Panc1 (cell line): ENCODE measurements around the gene FBXL17. TPM values are rescaled to one million over a fixed set of nuclear protein-coding genes. Genes with fewer than 3 reads are reported as not detected.

ENCODE experiments used
- ATAC-seq: fragments of 200-7000 bp; cut with Tn5 transposase; 2 replicates; pipeline ENCODE4 v1.9.1; 2020; ENCODE audit warnings: mild to moderate bottlenecking, moderate library complexity
- BruUV-seq: library from RNA; stranded (reverse); fragments of 400-500 nt; replicated peaks from 2 replicates; lab custom pipeline; 2021; lab: Mats Ljungman, UMichigan
- CTCF ChIA-PET: fragments of 300-600 bp; sonication (Branson Sonifier 250); formaldehyde crosslinking; loops from one replicate; lab custom pipeline; 2022; ENCODE audit warnings: antibody characterized with exemption; lab: Charles Lee
- POLR2A ChIA-PET: fragments of 300-600 bp; sonication (Branson Sonifier 250); formaldehyde crosslinking; loops from one replicate; lab custom pipeline; 2022; ENCODE audit warnings: antibody characterized with exemption; lab: Charles Lee
- DNase-seq: peaks from one replicate; pipeline ENCODE4 v3.0.0-alpha.2; 2010; ENCODE audit warnings: low read depth, low spot score
- H3K27ac ChIP-seq: 2 replicates; pipeline ENCODE4 v1.5.1; 2011; ENCODE audit warnings: mild to moderate bottlenecking, low read length, inconsistent platforms
- H3K27me3 ChIP-seq: fragments of 200-500 bp; sonication (Bioruptor generic); 2 replicates; pipeline ENCODE4 v1.6.0; 2014; ENCODE audit warnings: low read length, inconsistent platforms; ENCODE audit not compliant: control insufficient read depth, insufficient read depth
- H3K36me3 ChIP-seq: fragments of 200-500 bp; sonication (Bioruptor generic); 2 replicates; pipeline ENCODE4 v1.5.1; 2014; ENCODE audit warnings: inconsistent platforms, mild to moderate bottlenecking, low read length, moderate library complexity; ENCODE audit not compliant: control insufficient read depth, insufficient read depth
- H3K4me1 ChIP-seq: 2 replicates; pipeline ENCODE4 v1.5.1; 2011; ENCODE audit warnings: inconsistent platforms, mild to moderate bottlenecking, low read length, moderate library complexity; ENCODE audit not compliant: control insufficient read depth, insufficient read depth
- H3K4me3 ChIP-seq, 2 experiments: 2 replicates each; pipeline ENCODE4 v1.5.1; 2011 to 2012; ENCODE audit warnings: low read depth in 2 of 2, low read length in 2 of 2, mild to moderate bottlenecking in 2 of 2, inconsistent platforms in 1 of 2, moderate library complexity in 1 of 2
- H3K9me3 ChIP-seq: fragments of 200-500 bp; sonication (Bioruptor generic); 2 replicates; pipeline ENCODE4 v1.5.1; 2014; ENCODE audit warnings: low read depth, mild to moderate bottlenecking, inconsistent platforms, low read length, moderate library complexity; ENCODE audit not compliant: control insufficient read depth, insufficient read depth
- POLR2AphosphoS5 ChIP-seq: IDR thresholded peaks from 2 replicates; pipeline ENCODE4 v1.6.1; 2012; ENCODE audit warnings: mild to moderate bottlenecking, low read depth, low read length, moderate library complexity
- SIN3A ChIP-seq: IDR thresholded peaks from 2 replicates; pipeline ENCODE4 v1.6.1; 2012; ENCODE audit warnings: low read depth, mild to moderate bottlenecking, low read length, moderate library complexity, borderline replicate concordance; ENCODE audit not compliant: insufficient read depth
- TCF7L2 ChIP-seq: IDR thresholded peaks from 2 replicates; pipeline ENCODE4 v1.6.1; 2011; ENCODE audit warnings: mild to moderate bottlenecking, low read depth, low read length, inconsistent platforms
- in situ Hi-C: cut with HindIII; loops from 2 replicates; pipeline ENCODE4 v1.10.0; 2016; ENCODE audit warnings: low sequenced_read_pairs, low pct_unique_long_range_greater_than_20kb
- intact Hi-C: fragments of 100-400 bp; cut with micrococcal nuclease; formaldehyde crosslinking; loops from one replicate; pipeline ENCODE4 v1.10.0; 2022; ENCODE audit not compliant: unreplicated experiment
- total RNA-seq: library from RNA; stranded (reverse); gene quantifications from one replicate; pipeline ENCODE4 v1.2.1, GENCODE V29; 2021; ENCODE audit not compliant: unreplicated experiment
- TF ChIP-seq, protein P1 (sequence below): fragments of 450-650 bp; IDR thresholded peaks from 2 replicates; pipeline ENCODE4 v1.5.1; 2017; ENCODE audit warnings: mild to moderate bottlenecking
- TF ChIP-seq, protein P2 (sequence below), 2 experiments: IDR thresholded peaks; 2 replicates each; pipeline ENCODE4 v1.6.1; 2011 to 2012; ENCODE audit warnings: low read depth in 2 of 2, control low read depth in 1 of 2, low read length in 1 of 2, mild to moderate bottlenecking in 1 of 2, moderate library complexity in 1 of 2; ENCODE audit not compliant: insufficient read depth in 1 of 2

The FBXL17 gene
- total RNA-seq, 1 experiment from 2014 or later, result 17.4 TPM

- no TSS peak for BruUV-seq
- H3K4me3 ChIP-seq, result no peak overlapping the region
- TF ChIP-seq SIN3A (no peak), POLR2AphosphoS5 (no peak), TCF7L2 (no peak)
- TF ChIP-seq, protein P1, sequence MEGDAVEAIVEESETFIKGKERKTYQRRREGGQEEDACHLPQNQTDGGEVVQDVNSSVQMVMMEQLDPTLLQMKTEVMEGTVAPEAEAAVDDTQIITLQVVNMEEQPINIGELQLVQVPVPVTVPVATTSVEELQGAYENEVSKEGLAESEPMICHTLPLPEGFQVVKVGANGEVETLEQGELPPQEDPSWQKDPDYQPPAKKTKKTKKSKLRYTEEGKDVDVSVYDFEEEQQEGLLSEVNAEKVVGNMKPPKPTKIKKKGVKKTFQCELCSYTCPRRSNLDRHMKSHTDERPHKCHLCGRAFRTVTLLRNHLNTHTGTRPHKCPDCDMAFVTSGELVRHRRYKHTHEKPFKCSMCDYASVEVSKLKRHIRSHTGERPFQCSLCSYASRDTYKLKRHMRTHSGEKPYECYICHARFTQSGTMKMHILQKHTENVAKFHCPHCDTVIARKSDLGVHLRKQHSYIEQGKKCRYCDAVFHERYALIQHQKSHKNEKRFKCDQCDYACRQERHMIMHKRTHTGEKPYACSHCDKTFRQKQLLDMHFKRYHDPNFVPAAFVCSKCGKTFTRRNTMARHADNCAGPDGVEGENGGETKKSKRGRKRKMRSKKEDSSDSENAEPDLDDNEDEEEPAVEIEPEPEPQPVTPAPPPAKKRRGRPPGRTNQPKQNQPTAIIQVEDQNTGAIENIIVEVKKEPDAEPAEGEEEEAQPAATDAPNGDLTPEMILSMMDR, result no peak
- TF ChIP-seq, protein P2, sequence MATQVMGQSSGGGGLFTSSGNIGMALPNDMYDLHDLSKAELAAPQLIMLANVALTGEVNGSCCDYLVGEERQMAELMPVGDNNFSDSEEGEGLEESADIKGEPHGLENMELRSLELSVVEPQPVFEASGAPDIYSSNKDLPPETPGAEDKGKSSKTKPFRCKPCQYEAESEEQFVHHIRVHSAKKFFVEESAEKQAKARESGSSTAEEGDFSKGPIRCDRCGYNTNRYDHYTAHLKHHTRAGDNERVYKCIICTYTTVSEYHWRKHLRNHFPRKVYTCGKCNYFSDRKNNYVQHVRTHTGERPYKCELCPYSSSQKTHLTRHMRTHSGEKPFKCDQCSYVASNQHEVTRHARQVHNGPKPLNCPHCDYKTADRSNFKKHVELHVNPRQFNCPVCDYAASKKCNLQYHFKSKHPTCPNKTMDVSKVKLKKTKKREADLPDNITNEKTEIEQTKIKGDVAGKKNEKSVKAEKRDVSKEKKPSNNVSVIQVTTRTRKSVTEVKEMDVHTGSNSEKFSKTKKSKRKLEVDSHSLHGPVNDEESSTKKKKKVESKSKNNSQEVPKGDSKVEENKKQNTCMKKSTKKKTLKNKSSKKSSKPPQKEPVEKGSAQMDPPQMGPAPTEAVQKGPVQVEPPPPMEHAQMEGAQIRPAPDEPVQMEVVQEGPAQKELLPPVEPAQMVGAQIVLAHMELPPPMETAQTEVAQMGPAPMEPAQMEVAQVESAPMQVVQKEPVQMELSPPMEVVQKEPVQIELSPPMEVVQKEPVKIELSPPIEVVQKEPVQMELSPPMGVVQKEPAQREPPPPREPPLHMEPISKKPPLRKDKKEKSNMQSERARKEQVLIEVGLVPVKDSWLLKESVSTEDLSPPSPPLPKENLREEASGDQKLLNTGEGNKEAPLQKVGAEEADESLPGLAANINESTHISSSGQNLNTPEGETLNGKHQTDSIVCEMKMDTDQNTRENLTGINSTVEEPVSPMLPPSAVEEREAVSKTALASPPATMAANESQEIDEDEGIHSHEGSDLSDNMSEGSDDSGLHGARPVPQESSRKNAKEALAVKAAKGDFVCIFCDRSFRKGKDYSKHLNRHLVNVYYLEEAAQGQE (IDR thresholded peaks at IDR 0.05; ENCODE audit: insufficient read depth in 1 of 2, low read depth in 2 of 2, low read length in 1 of 2), result no peak
- ChIA-PET CTCF (no interaction called here), POLR2A (no interaction called here)
- in situ Hi-C loops, result no loop called here
- DNase-seq (peak; percentile 22), ATAC-seq (no peak)
- H3K36me3 ChIP-seq, result no peaks in the 10 kb centered on the region
- intact Hi-C loops, result no loop called here
- H3K4me1 ChIP-seq, result no peaks in the 10 kb centered on the region
- no peaks in the 10 kb centered on the region for H3K9me3 ChIP-seq
- no peak overlapping the region for H3K27ac ChIP-seq
- no peaks in the 10 kb centered on the region for H3K27me3 ChIP-seq
Observed at GRCh38 chr5:108295578-108296368, 86.1 kb downstream of the FBXL17 start.

DNA sequence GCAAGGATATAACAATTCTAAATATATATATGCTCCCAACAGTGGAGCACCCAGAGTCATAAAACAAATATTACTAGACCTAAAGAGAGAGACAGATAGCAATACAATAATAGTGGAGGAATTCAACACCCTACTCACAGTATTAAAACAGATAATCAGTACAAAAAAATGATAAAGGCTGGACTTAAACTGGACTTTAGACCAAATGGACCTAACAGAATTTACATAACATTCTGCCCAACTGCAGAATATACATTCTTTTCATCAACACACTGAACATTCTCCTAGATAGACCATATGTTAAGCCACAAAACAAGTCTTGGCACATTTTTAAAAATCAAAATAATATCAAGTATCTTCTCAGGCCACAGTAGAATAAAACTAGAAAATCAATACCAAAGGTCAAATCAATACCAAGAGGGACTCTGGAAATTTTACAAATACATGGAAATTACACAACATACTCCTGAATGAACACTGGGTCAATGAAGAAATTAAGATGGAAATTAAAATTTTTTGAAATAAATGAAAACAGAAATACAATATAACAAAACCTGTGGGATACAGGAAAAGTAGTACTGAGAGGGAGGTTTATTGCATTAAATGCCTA is 100.8 kb downstream of the FBXL17 start:
- DNase-seq (no peak), ATAC-seq (no peak)
- Histone ChIP-seq H3K4me3 (no peak overlapping the region), H3K36me3 (no peaks in the 10 kb centered on the region), H3K4me1 (no peaks in the 10 kb centered on the region; the same call in 1 of the 2 replicates), H3K27me3 (no peaks in the 10 kb centered on the region), H3K9me3 (no peaks in the 10 kb centered on the region), H3K27ac (no peak overlapping the region)
- BruUV-seq, result no TSS peak
- ChIA-PET POLR2A (no interaction called here), CTCF (no interaction called here)
- TF ChIP-seq, protein P2 (IDR thresholded peaks at IDR 0.05; ENCODE audit: insufficient read depth in 1 of 2, low read depth in 2 of 2, low read length in 1 of 2), result no peak
- no peak for TF ChIP-seq TCF7L2
- TF ChIP-seq, protein P1, result no peak
- in situ Hi-C loops (no loop called here), intact Hi-C loops (no loop called here)
